ENCODE results near the gene MBNL3.

DNA sequence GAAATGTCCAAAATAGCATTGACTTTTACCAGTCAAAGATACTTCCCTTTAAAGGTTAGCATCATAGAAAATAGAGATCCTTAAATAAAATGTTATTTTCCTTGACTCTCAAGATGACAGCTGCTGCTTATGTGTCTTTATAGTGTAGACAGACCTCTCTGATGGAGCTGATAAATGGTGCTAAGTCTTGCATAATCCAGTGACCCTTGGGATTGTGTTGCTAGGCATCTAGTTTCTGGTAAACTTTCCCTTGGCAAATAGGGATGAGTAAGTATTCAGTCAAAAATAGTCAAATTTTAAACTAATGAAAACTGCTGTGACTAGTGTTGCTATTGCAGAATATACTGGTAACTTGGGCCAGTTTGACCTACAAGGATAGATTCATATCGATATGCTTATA, 53.6 kb downstream of the MBNL3 start:
- TF ChIP-seq ELF4 (CRISPR knock-in tag; IDR thresholded peaks at IDR 0.05; ENCODE audit: low read depth) (no peak), FOXJ3 (CRISPR knock-in tag; IDR thresholded peaks at IDR 0.05; ENCODE audit: borderline replicate concordance) (no peak), NFYB (CRISPR knock-in tag; conservative IDR thresholded peaks at IDR 0.05; ENCODE audit: low read depth) (no peak), IRF2 (CRISPR knock-in tag; IDR thresholded peaks at IDR 0.05; ENCODE audit: borderline replicate concordance, low read depth) (no peak), FOXK1 (CRISPR knock-in tag; IDR thresholded peaks at IDR 0.05) (no peak), ZBTB21 (CRISPR knock-in tag; IDR thresholded peaks at IDR 0.05; ENCODE audit: borderline replicate concordance) (no peak), NR1H2 (CRISPR knock-in tag; IDR thresholded peaks at IDR 0.05) (no peak)
- TF ChIP-seq, protein P1, sequence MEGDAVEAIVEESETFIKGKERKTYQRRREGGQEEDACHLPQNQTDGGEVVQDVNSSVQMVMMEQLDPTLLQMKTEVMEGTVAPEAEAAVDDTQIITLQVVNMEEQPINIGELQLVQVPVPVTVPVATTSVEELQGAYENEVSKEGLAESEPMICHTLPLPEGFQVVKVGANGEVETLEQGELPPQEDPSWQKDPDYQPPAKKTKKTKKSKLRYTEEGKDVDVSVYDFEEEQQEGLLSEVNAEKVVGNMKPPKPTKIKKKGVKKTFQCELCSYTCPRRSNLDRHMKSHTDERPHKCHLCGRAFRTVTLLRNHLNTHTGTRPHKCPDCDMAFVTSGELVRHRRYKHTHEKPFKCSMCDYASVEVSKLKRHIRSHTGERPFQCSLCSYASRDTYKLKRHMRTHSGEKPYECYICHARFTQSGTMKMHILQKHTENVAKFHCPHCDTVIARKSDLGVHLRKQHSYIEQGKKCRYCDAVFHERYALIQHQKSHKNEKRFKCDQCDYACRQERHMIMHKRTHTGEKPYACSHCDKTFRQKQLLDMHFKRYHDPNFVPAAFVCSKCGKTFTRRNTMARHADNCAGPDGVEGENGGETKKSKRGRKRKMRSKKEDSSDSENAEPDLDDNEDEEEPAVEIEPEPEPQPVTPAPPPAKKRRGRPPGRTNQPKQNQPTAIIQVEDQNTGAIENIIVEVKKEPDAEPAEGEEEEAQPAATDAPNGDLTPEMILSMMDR (IDR thresholded peaks at IDR 0.05): no peak
- TF ChIP-seq, protein P2, sequence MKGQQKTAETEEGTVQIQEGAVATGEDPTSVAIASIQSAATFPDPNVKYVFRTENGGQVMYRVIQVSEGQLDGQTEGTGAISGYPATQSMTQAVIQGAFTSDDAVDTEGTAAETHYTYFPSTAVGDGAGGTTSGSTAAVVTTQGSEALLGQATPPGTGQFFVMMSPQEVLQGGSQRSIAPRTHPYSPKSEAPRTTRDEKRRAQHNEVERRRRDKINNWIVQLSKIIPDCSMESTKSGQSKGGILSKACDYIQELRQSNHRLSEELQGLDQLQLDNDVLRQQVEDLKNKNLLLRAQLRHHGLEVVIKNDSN (CRISPR knock-in tag; IDR thresholded peaks at IDR 0.05): no peak
- TF ChIP-seq, protein P3, sequence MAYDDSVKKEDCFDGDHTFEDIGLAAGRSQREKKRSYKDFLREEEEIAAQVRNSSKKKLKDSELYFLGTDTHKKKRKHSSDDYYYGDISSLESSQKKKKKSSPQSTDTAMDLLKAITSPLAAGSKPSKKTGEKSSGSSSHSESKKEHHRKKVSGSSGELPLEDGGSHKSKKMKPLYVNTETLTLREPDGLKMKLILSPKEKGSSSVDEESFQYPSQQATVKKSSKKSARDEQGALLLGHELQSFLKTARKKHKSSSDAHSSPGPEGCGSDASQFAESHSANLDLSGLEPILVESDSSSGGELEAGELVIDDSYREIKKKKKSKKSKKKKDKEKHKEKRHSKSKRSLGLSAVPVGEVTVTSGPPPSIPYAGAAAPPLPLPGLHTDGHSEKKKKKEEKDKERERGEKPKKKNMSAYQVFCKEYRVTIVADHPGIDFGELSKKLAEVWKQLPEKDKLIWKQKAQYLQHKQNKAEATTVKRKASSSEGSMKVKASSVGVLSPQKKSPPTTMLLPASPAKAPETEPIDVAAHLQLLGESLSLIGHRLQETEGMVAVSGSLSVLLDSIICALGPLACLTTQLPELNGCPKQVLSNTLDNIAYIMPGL (CRISPR knock-in tag; IDR thresholded peaks at IDR 0.05): no peak
- TF ChIP-seq, protein P4, sequence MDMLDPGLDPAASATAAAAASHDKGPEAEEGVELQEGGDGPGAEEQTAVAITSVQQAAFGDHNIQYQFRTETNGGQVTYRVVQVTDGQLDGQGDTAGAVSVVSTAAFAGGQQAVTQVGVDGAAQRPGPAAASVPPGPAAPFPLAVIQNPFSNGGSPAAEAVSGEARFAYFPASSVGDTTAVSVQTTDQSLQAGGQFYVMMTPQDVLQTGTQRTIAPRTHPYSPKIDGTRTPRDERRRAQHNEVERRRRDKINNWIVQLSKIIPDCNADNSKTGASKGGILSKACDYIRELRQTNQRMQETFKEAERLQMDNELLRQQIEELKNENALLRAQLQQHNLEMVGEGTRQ (CRISPR knock-in tag; IDR thresholded peaks at IDR 0.05): no peak
